HPDE6-E6E7 (cell line): ENCODE results near the gene TACC3.

ENCODE experiments used
- DNase-seq: peaks from one replicate; pipeline ENCODE4 v3.0.0; 2011; ENCODE audit warnings: missing footprints; ENCODE audit errors: extremely low spot score

Gene TACC3

DNA sequence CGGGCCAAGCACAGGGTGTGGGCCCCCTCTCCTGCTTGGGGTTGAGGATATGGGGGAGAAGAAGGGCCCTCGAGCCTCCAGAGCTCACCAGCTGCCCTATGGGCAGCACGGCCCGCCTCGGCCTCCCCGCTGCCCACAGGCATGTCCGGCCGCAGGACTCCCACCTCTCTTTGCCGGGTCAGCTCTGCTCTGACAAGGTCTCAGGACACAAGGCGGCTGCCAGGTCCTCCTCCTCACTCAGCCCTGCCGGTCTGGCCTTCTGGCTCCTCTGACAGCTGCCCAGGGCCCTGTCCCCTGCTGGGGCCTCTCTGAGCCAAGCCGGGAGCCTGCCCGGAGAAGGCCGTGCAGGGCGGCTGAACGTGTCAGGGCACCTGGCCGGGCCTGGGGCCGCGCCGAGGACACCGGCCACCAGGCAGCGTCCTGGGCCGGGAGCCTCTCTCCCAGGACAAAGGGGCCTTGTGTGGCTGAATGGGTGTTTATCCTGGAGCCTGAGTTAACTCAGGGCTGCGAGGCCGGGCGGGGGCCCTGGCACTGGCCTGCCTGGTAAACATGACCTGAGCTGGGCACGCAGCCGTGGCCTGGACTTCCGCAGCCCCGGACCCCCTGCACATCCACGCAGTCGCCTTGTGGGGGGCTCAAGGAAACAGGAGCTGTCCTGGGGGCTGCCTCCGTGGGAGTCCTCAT lies 25.7 kb downstream of the TACC3 start:
- no peak for DNase-seq

DNA sequence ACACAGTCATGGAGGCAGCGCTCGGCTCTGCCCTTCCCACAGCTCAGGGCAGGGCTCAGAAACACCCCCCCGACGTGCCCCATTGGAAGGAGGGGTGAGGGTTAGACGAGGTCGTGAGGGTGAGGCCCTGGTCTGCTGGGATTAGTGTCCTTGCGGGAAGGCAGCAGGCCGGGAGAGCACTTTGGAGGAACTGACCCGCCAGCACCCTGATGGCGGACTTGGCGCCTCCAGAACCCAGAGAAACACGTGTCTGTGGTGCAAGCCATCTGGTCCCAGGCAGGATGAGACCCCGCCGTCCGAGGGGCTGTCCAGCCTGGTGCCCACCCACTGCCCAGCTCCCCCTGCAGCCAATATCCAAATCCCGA lies 26.3 kb downstream of the TACC3 start:
- no peak for DNase-seq

DNA sequence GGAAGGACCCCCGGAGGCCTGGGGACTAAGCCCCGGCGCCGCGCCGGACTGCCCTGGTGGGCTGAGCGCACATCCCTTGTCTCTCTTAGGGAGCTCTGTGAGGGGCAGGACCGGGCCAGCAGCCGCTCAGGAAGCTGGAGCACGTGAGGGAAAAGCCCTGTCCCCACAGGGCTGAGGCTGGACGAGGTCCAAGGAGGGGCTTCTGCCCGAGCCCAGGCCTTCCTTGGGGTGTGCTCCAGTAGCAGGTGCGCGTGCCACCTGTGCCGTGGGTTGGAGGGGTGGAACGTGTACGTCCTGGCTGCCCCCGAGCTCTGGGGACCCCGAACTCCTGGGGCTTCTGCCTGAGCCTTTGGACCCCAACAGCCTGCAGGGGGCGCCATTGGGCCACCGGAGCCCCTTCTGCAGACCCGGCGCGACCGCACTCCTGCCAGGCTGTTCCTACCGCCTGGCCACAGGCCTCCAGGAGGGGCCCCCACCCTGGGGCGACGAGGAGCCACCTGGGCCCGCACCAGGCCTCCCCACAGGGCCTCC lies 27.2 kb downstream of the TACC3 start:
- peak; percentile 87 for DNase-seq

DNA sequence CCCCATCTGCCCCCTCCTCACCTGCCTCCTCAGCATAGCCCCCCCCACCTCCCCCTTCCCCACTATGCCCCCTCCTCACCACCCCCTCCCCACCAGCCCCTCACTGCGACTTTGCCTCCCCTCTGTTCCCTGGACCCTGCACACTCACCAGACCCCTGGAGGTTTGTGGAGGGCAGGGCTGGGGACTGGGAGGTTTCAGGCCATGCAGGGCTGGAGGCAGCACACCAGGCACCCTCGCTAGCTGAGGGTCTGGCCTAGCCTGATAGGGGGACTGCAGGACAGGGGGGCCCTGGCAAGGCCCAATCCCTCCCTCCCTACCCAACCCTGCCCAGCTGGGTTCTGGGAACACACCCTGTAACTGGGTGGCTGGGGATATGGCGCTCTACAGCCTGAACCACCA lies 28.0 kb downstream of the TACC3 start:
- no peak for DNase-seq

DNA sequence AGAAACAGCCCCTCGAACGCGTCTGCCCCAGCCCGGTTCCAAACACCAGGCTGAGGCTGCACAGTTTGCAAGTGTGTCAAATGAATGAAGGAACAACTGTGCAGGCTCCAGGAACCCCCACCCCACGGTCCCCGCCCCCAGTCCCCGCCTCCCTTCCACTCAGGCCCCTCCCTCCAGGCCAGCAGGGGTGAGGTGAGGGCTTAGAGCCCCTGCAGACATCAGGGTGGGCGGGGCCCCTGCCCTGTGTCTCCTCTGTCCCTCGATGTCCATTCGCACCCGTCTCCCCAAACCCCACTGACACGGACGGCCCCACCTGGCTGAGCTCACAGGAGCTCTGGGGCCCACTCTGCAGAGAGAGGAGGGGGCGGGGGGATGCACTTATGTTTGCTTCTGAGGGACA lies 28.5 kb downstream of the TACC3 start:
- no peak for DNase-seq

DNA sequence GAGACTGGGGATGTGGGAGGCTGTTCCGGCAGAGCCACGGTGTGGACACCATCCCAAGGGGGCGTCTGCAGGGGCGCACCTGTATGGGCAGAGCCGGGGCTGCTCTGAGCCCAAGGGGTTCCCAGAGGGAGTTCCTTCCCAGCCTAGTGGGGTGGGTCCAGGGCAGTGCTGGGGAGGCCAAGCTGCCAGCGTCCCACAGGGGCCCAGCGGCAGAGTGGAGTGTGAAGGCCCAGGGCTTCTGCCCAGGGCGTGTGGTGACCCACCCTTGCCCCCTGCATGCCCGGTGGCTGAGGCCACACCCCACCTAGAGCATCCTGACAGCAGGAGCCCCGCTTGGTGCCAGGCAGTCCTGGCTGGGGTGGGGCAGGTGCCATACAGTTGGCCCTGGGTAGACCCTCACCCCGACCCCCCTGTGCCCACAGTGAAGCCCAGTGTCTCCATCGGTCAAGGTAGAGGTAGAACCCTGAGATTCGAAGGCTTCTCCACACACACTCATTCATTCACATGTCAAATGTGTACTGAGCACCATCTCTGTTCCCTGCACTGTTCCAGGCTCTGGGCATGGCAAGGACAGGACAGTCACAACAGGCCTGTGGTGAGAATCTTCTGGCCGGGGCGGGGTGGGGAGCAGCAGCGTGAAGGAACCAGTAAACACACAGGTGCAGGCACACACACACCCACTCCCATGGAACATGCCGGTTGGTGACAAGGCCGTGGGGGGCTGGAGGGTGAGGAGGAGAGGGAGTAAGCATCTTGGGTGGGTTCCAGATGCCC lies 29.2 kb downstream of the TACC3 start:
- no peak for DNase-seq

DNA sequence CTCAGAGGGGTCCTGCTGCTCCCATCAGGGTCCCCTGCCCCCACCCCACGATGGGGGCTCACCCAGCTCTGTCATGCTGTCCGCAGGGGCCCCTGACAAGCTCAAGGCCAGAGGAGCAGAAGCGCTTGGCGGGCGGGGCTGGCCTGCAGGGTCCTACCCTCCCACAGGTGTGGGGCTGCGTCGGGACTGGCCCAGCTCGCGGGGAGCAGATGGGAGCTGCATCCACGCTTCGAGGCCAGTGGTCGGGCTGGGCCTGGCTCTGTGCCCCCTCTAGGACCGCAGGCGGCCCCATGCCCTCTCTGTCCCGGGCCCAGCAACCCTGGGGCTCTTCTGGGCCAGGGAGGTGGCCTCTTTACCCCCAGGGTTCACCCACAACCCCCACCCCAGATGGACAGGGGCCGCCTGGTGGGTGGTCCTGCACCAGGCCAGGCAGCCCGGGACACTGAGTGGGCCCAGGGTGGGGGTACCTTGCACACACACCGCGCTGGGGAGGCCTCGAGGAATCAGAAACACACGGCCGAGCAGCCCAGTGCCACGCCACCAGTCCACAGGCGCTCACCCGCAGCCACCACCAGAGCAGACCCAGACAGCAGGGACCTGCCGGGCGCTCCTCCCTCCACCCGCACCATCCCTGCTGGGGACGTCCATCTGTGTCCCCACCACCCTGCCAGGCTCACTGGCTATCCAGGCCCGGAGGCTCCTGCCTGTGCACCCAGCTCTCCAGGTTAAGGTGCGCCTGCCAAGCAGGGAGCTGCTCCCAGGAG lies 30.0 kb downstream of the TACC3 start:
- DNase-seq = no peak

DNA sequence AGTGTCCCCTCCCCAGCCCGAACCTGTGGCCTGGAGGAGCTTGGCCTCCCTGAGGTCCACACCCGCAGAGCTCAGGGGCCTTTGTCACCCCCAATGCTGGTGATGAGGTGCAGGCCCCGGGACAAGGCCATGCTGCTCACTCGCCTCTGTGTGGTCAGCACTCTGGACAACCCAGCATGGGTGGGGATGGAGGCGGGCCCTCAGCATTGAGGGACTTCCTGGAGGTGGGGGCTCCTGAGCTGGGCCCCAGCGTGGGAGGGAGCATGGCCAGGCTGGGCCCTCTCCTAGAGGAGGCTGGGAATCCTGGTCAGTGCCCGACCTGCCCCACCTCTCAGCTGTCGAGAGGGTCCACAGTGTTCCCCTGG lies 30.6 kb downstream of the TACC3 start:
- no peak for DNase-seq

DNA sequence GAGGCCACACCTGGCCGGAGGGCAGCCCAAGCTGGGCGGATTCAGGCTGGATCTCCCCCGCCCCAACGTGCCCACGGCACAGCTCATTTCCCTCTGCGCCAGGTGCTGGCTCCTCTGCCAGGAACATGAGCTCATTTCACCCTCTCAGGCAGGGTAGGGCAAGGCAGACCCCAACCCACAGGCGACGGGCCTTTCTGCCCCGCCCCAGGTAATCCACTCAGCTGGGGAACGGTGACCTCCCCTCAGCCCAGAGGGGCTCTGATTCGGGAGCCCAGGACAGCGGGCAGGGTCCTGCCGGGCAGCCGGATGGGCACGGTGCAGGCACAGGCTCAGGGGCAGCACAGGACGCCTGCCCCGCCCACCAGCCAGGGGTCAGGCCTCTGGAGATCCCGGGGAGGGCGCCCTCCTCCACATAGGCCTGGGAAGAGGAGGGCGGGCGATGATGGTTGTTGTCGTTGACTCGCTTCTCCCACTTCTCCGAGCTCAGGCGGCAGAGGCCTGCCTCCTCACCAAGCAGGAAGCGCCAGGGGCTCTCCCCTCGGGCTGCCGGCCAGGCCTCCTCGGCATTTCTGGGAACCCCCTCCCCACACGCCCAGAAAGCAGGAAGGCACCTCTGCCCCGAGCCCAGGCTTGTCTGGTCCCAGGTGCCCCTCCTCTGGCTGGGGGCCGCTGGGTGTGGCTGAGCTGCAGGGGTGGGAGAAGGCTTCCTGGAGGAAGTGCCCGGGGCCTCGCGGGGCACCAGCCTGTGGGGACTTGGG lies 31.1 kb downstream of the TACC3 start:
- peak; percentile 59 for DNase-seq

DNA sequence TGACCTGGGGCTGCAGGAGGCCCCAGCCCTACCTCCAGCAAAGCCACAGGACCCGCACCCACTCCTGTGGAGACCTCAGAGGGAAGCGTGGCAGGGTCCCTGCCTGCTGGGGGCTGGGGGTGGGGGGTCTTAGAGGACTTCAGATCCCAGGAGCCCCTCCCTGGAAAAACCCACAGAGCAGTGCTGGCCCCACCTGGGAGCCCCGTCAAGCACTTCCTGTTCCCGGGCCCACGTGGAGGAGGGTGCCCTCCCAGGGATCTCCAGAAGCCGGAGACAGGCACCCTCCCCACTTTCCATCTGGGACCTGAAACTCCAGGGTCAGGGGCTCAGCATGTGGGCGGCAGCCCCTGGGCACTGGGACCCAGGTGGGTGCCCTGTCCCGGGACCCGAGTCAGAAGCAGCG lies 32.0 kb downstream of the TACC3 start:
- DNase-seq = no peak

DNA sequence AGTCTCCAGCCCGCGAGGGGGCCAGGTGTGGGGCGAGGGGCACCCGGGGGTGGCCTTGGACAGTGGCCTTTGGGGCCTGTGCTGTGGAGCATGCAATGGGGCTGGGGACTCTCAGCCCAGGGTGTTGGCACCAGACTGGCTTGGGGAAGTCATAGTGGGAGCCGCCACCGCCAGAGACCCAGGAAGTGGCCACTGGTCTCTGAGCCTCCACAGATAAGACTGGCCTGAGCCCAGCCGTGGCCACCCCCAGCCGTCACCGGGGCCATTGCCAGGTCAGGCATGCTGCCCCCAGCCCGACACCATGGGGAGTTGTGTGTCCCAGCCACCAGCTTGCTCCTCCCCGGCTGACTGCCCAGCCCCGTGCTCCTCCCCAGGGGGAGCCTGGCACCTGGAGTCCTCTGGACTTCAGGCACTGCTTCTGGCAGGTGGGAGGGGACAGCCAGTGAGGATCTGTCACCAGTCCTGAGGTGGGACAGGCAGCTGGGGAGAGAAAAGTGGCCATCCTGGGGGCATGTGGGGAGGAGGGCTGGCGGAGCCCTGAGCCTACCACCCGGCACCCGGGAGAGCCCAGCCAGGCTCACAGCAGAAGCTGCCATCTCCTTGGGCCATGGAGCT lies 32.5 kb downstream of the TACC3 start:
- DNase-seq = no peak

DNA sequence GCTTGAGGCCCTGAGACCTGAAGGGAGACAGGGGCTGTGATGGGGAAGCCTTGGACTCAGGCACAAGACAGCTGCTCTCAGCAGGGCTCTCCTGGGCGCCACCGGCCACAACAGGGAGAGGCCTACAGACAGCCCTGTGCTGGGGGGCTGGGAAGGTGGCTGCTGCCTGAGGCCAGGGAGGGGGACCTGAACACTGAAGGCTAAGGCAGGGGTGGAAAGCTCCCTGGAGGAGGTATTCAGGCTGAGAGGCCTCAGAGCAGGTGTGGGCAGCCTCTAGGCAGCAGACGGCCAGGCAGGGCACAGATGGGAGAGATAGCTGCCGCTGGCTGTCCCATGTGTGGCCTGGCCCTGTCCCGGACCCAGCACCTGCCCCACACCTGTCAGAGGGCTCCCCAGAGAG lies 33.0 kb downstream of the TACC3 start:
- no peak for DNase-seq

DNA sequence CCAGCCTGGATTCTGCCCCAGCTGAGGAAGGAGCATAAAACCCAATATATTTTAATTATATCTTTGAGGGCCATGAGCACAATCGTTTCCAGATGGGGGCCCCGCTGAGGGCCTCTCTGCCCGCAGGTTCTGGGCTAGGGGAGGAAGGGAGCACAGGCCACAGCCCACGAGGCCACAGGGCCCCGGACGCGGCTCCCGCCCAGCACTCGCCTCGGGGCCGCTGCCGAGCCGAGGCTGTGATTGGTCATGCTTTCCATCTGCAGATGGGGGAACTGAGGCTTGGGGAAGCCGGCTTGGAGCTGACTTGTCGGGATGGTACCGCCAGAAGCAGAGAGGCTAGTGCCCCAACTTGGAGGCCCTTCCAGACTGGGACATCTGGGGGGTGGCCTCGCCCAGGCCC lies 34.0 kb downstream of the TACC3 start:
- DNase-seq = no peak

DNA sequence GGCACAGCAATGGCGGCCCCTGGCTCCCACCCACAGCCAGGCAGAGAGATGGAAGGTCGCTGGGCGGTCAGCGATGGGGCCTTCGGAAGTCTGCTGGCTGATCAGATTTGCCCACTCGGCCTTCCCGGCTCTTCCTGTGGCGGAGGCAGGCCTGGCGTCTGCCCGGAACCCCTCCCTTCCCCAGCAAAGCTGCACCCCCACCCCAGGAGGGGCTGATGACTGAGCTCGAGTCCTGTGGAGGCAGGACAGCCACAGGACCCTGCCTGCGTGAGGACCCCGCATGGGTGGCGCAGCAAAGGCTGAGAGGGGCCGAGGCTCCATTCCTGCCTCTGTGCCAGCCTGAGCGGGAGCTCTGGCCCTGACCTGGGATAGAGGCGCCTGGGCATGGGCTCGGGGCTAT lies 34.8 kb downstream of the TACC3 start:
- DNase-seq = no peak

DNA sequence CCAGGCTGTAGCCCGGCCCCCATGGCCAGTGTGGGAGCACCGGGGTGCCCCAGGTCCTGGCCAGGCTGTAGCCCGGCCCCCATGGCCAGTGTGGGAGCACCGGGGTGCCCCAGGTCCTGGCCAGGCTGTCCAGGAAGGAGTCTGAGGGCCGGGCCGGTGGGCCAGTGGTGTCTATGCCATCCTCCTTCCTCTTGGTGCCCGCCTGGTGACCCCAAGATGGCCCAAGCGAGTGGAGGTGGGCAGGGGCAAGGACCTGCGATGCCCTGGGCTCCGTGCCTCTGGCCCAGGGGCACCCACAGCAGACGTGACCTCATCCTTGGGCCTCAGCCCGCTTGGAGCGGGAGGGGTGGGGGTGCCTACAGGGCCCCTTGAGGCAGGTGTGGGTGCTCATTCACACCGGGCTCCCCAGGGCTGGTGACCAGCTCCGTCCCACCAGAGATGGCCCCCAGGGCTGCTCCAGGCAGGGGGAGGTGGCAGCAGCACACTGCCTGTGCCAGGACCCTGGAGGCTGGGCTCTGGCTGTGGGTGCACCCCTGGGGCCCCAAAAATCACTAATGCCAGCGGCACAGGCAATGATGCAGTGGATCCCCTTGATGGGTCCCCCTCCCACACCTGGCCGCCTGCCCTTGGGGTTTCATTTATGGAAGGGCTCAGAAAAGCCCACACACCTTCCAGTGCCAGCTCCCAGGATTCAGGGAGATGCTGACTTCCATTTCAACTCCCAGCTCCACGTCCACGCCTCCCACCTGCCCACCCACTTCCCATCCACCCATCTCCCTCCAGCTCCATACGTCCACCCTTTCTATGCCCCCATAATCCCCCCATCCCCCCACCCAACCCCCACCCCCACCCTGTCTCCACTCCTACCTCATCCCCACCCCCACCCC lies 35.8 kb downstream of the TACC3 start:
- DNase-seq = no peak

DNA sequence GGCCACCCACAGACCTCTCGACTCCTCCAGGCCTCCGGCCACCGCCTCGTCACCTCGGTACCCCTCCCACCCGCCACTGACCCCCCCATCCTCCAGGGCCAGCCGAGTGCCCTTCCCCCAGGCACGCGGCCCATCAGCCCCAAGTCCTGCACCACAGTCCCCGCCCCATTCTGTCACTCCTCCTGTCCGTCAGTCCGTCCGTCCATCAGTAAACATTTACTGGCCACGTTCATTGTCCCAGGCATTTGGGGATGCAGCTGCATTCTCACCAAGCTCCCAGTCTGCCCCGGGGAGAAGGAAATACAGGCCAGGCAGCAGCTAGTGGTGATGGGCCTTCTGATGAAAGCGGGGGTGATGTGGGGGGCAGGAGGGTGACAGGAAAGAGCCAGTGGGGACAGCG lies 36.5 kb downstream of the TACC3 start:
- no peak for DNase-seq

DNA sequence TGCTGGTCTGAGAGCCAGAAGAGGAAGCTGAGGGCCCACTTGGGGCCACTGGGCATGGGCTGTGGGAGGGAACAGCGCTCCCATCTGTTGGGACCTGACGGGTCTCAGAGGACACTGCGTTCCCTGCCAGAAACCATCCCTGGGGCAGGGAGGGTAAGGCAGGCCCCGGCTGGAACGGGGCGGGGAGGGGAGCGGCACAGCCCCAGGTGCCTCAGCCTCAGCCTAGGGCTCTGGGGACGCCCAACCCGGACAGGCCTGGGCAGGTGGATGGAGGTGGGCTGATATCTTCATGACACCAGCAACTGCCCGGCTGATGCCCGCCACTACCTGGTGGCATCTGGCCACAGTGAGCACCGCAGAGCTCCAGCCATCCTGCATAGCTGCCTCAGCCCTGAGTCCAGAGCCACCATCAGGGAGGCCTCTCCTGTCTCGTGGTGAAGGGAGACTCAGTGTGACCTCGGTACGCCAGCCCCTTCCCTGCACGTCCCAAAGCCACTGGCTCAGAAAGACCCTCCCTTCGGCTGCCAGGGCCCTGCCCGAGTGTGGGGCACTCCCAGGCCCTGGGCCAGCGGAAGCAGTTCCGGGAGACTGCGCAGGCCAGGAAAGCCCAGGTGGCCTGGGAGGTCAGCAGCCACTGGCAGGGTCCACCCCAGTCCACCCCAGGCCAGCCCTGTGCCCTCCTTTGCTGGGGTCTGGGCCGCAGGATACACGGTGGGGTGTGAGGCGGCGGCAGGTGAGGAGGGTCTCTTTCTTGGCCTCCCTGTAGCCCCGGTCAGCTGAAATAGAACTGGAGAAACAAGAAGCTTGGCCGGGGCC lies 37.2 kb downstream of the TACC3 start:
- DNase-seq = peak; percentile 46

DNA sequence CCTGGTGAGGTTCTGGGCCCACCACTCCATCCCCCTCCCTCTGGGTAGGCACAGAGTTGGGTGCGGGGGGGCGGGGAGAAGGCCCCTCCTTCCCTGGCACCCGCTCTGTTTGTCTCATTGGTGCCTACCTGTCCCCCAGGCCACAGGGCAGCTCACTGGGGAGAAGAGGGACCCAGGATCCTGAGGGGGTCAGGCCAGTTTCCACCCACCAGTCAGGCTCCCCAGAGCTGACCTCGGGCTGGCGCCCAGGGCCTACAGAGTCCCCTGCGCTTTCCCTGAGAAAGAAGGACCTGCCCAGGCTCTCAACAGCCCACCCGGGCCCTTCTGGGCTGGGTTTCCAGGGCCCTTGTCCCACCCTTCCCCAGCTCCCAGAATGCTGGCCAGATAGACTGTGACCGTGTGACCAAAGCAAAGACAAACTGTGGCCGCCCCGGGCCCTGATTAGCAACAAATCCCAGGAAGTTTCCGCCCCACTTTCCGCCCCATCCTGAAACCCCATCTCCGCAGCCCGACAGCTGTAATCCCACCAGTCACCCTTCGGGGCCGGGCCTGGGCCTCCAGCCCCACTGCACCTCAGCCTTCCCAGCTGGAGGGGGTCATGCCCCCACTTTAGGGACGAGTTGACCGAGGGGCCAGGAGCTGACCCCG lies 38.0 kb downstream of the TACC3 start:
- DNase-seq = no peak

DNA sequence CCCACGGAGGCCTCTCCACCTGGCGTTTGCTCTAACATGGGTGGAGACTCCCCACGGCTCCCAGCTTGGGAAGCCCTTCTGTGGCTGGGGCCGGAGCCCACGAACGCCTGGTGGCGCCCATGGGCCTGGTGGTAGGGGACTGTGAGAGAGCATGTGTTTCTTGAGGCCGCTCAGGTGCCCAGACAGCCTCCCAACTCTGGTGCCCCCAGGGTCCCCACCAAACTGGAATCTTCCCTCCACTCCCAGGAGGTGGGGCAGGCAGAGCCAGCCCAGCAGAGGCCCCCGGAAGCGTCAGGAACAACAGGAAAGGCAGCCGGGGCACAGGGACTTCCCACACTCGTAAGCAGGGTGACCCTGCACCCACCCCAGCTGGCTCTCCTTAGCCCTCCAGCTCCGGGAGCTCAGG lies 38.5 kb downstream of the TACC3 start:
- no peak for DNase-seq
